Uterus (tissue), 4 donors: ENCODE results near the gene STUB1. TPM values are rescaled to one million over a fixed set of nuclear protein-coding genes. Genes with fewer than 3 reads are reported as not detected.

Experiments used
- DNase-seq, 2 donors: peaks; one replicate each; pipeline ENCODE4 v3.0.0-alpha.2; 2019 to 2020
- H3K27ac ChIP-seq, 2 donors: fragments of 200-600 bp; sonication (generic); 1 replicate in 1 of 2; 2 replicates in 1 of 2; pipeline ENCODE4 v1.5.1; 2016 to 2018
- H3K27me3 ChIP-seq, 2 donors: fragments of 200-600 bp; sonication (generic); one replicate each; pipeline ENCODE4 v1.5.1; 2018 to 2019; ENCODE audit warnings: control low read depth in 1 of 2
- H3K36me3 ChIP-seq, 2 donors: fragments of 200-600 bp; sonication (generic); one replicate each; pipeline ENCODE4 v1.5.1; 2019; ENCODE audit warnings: control low read depth in 1 of 2
- H3K4me1 ChIP-seq, 2 donors: fragments of 200-600 bp; sonication (generic); one replicate each; pipeline ENCODE4 v1.5.1; 2018 to 2019; ENCODE audit warnings: control low read depth in 1 of 2
- H3K4me3 ChIP-seq, 2 donors: fragments of 200-600 bp; sonication (generic); 1 replicate in 1 of 2; 2 replicates in 1 of 2; pipeline ENCODE4 v1.5.1; 2018 to 2019; ENCODE audit warnings: mild to moderate bottlenecking in 1 of 2
- H3K9me3 ChIP-seq, 2 donors: fragments of 200-600 bp; sonication (generic); one replicate each; pipeline ENCODE4 v1.5.1; 2019; ENCODE audit warnings: control low read depth in 1 of 2
- POLR2A ChIP-seq, 2 donors: fragments of 450-650 bp; IDR thresholded peaks; one replicate each; pipeline ENCODE4 v1.6.1; 2016; ENCODE audit warnings: antibody characterized with exemption in 2 of 2, mild to moderate bottlenecking in 1 of 2, moderate library complexity in 1 of 2
- intact Hi-C: fragments of 100-400 bp; cut with DNase I; formaldehyde crosslinking; loops from one replicate; pipeline ENCODE4 v1.15.1; 2023; ENCODE audit warnings: low total_unique reads
- total RNA-seq, 4 donors: library from RNA; depleted of rRNA in 3 of 4; stranded (reverse); fragments of >200 nt in 3 of 4; gene quantifications; one replicate each; pipeline versions ENCODE4 v1.1.0 to v1.2.4, GENCODE V29; 2014 to 2023
- TF ChIP-seq, protein P1 (sequence below), 4 experiments: fragments of 200-600 bp in 2 of 4; fragments of 450-650 bp in 2 of 4; sonication (generic) in 2 of 4; IDR thresholded peaks; one replicate each; pipeline ENCODE4 v1.5.1; 2016 to 2019; ENCODE audit warnings: antibody characterized with exemption in 4 of 4, mild to moderate bottlenecking in 2 of 4, moderate library complexity in 1 of 4
- donor health status: DM: yes; HTN: yes; CAD: no.

Gene STUB1
- total RNA-seq, 4 donors from 2014 or later, result 62.7 to 212 (median 93.3) TPM

DNA sequence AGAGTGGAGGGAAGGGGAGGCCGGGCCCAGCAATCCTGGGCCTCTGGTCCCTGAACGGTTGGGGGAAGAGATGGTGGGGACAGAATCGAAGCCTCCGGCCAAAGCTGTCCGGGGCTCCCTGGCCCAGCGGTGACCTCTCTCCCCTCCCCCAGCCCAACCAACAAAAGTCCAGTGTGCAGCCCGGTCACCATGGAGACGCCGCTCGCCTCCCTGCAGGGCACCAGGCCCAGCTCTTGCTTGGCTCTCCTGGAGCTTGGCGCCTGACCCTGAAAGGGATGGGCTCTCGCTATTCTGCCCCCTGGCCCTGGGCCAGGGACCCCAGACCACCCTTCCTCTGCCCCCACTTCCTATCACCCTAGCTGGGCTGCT lies 36.0 kb downstream of the STUB1 start:
- TF ChIP-seq, protein P1, sequence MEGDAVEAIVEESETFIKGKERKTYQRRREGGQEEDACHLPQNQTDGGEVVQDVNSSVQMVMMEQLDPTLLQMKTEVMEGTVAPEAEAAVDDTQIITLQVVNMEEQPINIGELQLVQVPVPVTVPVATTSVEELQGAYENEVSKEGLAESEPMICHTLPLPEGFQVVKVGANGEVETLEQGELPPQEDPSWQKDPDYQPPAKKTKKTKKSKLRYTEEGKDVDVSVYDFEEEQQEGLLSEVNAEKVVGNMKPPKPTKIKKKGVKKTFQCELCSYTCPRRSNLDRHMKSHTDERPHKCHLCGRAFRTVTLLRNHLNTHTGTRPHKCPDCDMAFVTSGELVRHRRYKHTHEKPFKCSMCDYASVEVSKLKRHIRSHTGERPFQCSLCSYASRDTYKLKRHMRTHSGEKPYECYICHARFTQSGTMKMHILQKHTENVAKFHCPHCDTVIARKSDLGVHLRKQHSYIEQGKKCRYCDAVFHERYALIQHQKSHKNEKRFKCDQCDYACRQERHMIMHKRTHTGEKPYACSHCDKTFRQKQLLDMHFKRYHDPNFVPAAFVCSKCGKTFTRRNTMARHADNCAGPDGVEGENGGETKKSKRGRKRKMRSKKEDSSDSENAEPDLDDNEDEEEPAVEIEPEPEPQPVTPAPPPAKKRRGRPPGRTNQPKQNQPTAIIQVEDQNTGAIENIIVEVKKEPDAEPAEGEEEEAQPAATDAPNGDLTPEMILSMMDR (IDR thresholded peaks at IDR 0.05), result no peak
- no peak for TF ChIP-seq POLR2A (IDR thresholded peaks at IDR 0.05)
- Histone ChIP-seq H3K4me3 (peak overlapping the region in 1 of 2 donors; percentile 52), H3K4me1 (peaks cover 5 to 22% of the 10 kb centered on the region in 2 donors), H3K27me3 (peaks cover 2 to 6% of the 10 kb centered on the region in 2 donors), H3K36me3 (no peaks in the 10 kb centered on the region), H3K27ac (no peak overlapping the region), H3K9me3 (no peaks in the 10 kb centered on the region)
- DNase-seq, result no peak
- intact Hi-C loops, result no loop called here

DNA sequence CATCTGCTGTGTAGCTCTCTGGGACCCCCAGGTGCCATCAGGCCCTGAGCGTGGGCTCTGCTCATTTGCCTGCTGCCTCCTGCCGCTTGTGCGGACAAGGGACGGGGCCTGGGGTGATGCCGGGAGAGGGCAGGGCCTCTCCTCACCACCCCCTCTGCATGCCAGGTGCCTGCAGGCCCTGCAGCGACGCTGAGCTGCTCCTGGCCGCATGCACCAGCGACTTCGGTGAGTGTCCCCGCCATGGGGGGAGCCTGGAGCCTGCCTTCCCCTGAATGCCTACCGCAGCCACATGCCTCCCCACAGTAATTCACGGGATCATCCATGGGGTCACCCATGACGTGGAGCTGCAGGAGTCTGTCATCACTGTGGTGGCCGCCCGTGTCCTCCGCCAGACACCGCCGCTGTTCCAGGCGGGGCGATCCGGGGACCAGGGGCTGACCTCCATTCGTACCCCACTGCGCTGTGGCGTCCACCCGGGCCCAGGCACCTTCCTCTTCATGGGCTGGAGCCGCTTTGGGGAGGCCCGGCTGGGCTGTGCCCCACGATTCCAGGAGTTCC lies 36.6 kb downstream of the STUB1 start:
- H3K27me3 ChIP-seq, result no peaks in the 10 kb centered on the region
- intact Hi-C loops, result no loop called here
- no peak for TF ChIP-seq POLR2A (IDR thresholded peaks at IDR 0.05)
- TF ChIP-seq, protein P1 (IDR thresholded peaks at IDR 0.05), result no peak
- H3K27ac ChIP-seq, result no peak overlapping the region
- H3K4me3 ChIP-seq, result no peak overlapping the region
- H3K4me1 ChIP-seq, result peaks cover 5 to 27% of the 10 kb centered on the region in 2 donors
- no peaks in the 10 kb centered on the region for H3K36me3 ChIP-seq
- no peak for DNase-seq
- no peaks in the 10 kb centered on the region for H3K9me3 ChIP-seq

DNA sequence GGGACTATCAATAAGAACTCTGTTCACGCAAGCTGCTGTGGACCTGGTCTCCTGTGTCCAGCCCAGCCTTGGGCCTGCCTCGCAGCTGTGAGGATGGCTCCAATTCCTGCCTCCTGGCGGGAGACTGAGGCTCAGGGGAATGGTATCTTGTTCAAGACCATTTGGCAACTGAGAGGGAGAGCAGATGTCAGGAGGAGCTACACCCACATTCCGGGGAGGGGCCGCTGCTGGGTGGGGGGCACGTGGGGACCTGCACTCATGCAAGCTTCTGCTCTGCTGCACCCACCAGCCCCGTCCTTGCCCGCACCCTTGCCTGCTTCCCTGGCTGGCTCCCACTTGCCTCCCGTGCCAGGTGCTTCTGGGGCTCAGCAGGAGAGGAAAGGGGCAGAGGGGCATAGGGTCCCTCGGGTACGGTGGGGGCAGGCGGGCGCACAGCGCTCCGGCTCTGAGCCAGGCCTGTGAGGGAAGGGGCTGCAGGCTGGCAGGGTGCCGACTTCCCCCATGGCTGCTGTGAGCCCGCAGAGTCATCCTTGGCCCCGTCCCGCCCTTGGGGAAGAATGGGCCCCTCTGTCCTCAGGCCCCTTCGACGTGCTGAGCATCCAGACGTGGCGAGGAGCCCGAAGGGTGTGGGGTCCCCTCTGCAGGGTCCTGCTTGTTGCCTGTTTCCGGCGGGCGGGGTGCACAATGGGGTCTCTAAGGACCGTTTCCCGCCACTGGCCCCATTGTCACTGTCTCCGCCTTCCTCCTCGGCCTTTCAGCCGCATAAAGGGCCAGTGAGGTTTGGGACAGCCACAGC lies 37.4 kb downstream of the STUB1 start:
- H3K27me3 ChIP-seq, result no peaks in the 10 kb centered on the region
- no peak for DNase-seq

DNA sequence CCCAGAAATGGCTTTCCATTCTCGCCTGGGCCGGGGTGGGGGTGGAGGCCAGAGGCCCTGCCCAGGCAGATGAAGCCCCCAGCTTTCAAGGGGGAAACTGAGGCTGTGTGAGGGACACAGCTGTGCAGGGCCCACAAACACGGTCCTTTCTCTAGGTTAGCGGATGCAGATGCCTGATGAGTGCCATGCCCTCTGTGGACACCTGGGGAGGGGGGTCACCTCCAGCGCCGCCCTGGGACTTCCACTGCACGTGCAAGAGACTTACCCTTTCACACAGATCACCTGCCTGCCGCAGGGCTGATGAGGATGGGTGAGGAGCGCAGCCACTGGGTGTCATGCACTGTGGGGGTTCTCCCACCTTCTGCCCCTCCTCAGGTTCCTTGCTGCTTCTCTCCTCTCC lies 38.2 kb downstream of the STUB1 start:
- intact Hi-C loops, result no loop called here
- no peaks in the 10 kb centered on the region for H3K27me3 ChIP-seq
- TF ChIP-seq, protein P1 (IDR thresholded peaks at IDR 0.05), result no peak
- TF ChIP-seq POLR2A (IDR thresholded peaks at IDR 0.05), result no peak
- H3K4me1 ChIP-seq, result peaks cover 5 to 29% of the 10 kb centered on the region in 2 donors
- H3K4me3 ChIP-seq, result no peak overlapping the region
- H3K27ac ChIP-seq, result no peak overlapping the region
- no peaks in the 10 kb centered on the region for H3K36me3 ChIP-seq
- DNase-seq, result no peak
- H3K9me3 ChIP-seq, result no peaks in the 10 kb centered on the region

More for the DNA sequence above, 37.4 kb downstream of the STUB1 start:
- no peak overlapping the region for H3K27ac ChIP-seq
- H3K4me3 ChIP-seq, result no peak overlapping the region
- TF ChIP-seq, protein P1 (IDR thresholded peaks at IDR 0.05), result no peak
- no peak for TF ChIP-seq POLR2A (IDR thresholded peaks at IDR 0.05)
- no peaks in the 10 kb centered on the region for H3K36me3 ChIP-seq
- intact Hi-C loops, result no loop called here
- H3K4me1 ChIP-seq, result peaks cover 5 to 29% of the 10 kb centered on the region in 2 donors
- no peaks in the 10 kb centered on the region for H3K9me3 ChIP-seq

DNA sequence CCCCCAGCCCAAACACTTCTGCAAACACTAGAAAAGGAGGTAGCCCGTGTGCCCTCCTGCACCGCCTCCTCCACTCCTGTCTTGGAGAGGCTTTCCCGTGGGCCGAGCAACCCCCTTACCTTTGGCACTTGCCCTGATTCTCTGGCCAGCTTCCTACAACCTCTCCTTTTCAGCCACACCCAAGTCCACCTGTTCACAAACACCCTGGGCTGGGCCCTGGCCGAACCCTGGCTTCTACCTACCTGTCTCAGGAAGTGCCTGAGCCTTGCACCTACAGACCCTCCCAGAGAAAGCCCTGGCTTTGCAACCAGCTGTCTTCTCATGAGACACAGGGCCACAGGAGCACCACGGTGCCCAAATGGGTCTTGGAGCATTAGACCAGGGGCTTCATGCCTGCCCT lies 38.7 kb downstream of the STUB1 start:
- Histone ChIP-seq H3K4me3 (no peak overlapping the region), H3K9me3 (no peaks in the 10 kb centered on the region), H3K27ac (no peak overlapping the region), H3K4me1 (peaks cover 5 to 29% of the 10 kb centered on the region in 2 donors), H3K36me3 (no peaks in the 10 kb centered on the region), H3K27me3 (no peaks in the 10 kb centered on the region)
- intact Hi-C loops, result no loop called here
- no peak for DNase-seq
- TF ChIP-seq, protein P1 (IDR thresholded peaks at IDR 0.05), result no peak
- TF ChIP-seq POLR2A (IDR thresholded peaks at IDR 0.05), result no peak
